Measurements from ENCODE around the gene TRIP6.
"Not testable (repeated sequence)": the region's sequence is repeated elsewhere in the genome, so short reads cannot be mapped to it uniquely, and the experiment has no call there.

The TRIP6 gene

GRCh38 chr7:100847360-100847759 lies 19.8 kb upstream of the TRIP6 start:
- Histone ChIP-seq H3K36me3 (ENCODE audit: insufficient read depth, low read length) (no peaks in the 10 kb centered on the region), H3K9ac (ENCODE audit: low read depth, low read length) (no peak overlapping the region), H3K4me2 (ENCODE audit: low read length) (no peak overlapping the region), H3K9me3 (replicated peaks; ENCODE audit: low read length) (no peaks in the 10 kb centered on the region), H3K4me3 (ENCODE audit: low read length) (no peak overlapping the region), H3K27me3 (ENCODE audit: control insufficient read depth, insufficient read depth, low read length) (no peaks in the 10 kb centered on the region), H3K4me1 (ENCODE audit: control insufficient read depth, insufficient read depth, low read length) (peaks cover 3% of the 10 kb centered on the region)

GRCh38 chr7:100852048-100852872 lies 14.9 kb upstream of the TRIP6 start, which contains the start of gene SLC12A9:
Gene SLC12A9, plus strand, starts transcription at chr7:100852713. Its CDS starts 1,485 bp downstream, at chr7:100854198.
- Histone ChIP-seq H3K27me3 (ENCODE audit: control insufficient read depth, insufficient read depth, low read length) (no peaks in the 10 kb centered on the region), H3K36me3 (ENCODE audit: insufficient read depth, low read length) (no peaks in the 10 kb centered on the region), H3K9ac (ENCODE audit: low read depth, low read length) (peak within 1 kb of the TSS; percentile 88), H3K4me1 (ENCODE audit: control insufficient read depth, insufficient read depth, low read length) (peaks cover 7% of the 10 kb centered on the region), H3K4me2 (ENCODE audit: low read length) (peak within 1 kb of the TSS; percentile 98), H3K9me3 (replicated peaks; ENCODE audit: low read length) (no peaks in the 10 kb centered on the region), H3K4me3 (ENCODE audit: low read length) (peak within 1 kb of the TSS; percentile 96)

GRCh38 chr7:100854146-100854895 lies 12.9 kb upstream of the TRIP6 start:
- H3K27me3 ChIP-seq (ENCODE audit: control insufficient read depth, insufficient read depth, low read length) = no peaks in the 10 kb centered on the region
- H3K4me2 ChIP-seq (ENCODE audit: low read length) = no peak overlapping the region
- H3K36me3 ChIP-seq (ENCODE audit: insufficient read depth, low read length) = peaks cover 4% of the 10 kb centered on the region
- no peak overlapping the region for H3K9ac ChIP-seq (ENCODE audit: low read depth, low read length)
- H3K4me3 ChIP-seq (ENCODE audit: low read length) = no peak overlapping the region
- H3K9me3 ChIP-seq (replicated peaks; ENCODE audit: low read length) = no peaks in the 10 kb centered on the region
- H3K4me1 ChIP-seq (ENCODE audit: control insufficient read depth, insufficient read depth, low read length) = peaks cover 7% of the 10 kb centered on the region

GRCh38 chr7:100854899-100855298 lies 12.3 kb upstream of the TRIP6 start:
- H3K27me3 ChIP-seq (ENCODE audit: control insufficient read depth, insufficient read depth, low read length); H3K9me3 ChIP-seq (replicated peaks; ENCODE audit: low read length); H3K4me3 ChIP-seq (ENCODE audit: low read length); H3K9ac ChIP-seq (ENCODE audit: low read depth, low read length); H3K4me1 ChIP-seq (ENCODE audit: control insufficient read depth, insufficient read depth, low read length); H3K36me3 ChIP-seq (ENCODE audit: insufficient read depth, low read length); H3K4me2 ChIP-seq (ENCODE audit: low read length): not testable (repeated sequence)

- no peaks in the 10 kb centered on the region for H3K9me3 ChIP-seq (replicated peaks; ENCODE audit: low read length)
- peaks cover 11% of the 10 kb centered on the region for H3K36me3 ChIP-seq (ENCODE audit: insufficient read depth, low read length)
- peaks cover 7% of the 10 kb centered on the region for H3K4me1 ChIP-seq (ENCODE audit: control insufficient read depth, insufficient read depth, low read length)
- no peaks in the 10 kb centered on the region for H3K27me3 ChIP-seq (ENCODE audit: control insufficient read depth, insufficient read depth, low read length)
- no peak overlapping the region for H3K9ac ChIP-seq (ENCODE audit: low read depth, low read length)
- H3K4me2 ChIP-seq (ENCODE audit: low read length) = no peak overlapping the region
- no peak overlapping the region for H3K4me3 ChIP-seq (ENCODE audit: low read length)
Measured at GRCh38 chr7:100855515-100855914, 11.7 kb upstream of the TRIP6 start.

- Histone ChIP-seq H3K9me3 (replicated peaks; ENCODE audit: low read length) (no peaks in the 10 kb centered on the region), H3K4me3 (ENCODE audit: low read length) (no peak overlapping the region), H3K4me1 (ENCODE audit: control insufficient read depth, insufficient read depth, low read length) (peaks cover 7% of the 10 kb centered on the region), H3K9ac (ENCODE audit: low read depth, low read length) (no peak overlapping the region), H3K4me2 (ENCODE audit: low read length) (no peak overlapping the region), H3K36me3 (ENCODE audit: insufficient read depth, low read length) (peaks cover 20% of the 10 kb centered on the region), H3K27me3 (ENCODE audit: control insufficient read depth, insufficient read depth, low read length) (no peaks in the 10 kb centered on the region)
Measured at GRCh38 chr7:100856871-100857282, 10.3 kb upstream of the TRIP6 start.

- Histone ChIP-seq H3K4me2 (ENCODE audit: low read length) (no peak overlapping the region), H3K36me3 (ENCODE audit: insufficient read depth, low read length) (peaks cover 24% of the 10 kb centered on the region), H3K9ac (ENCODE audit: low read depth, low read length) (no peak overlapping the region), H3K4me1 (ENCODE audit: control insufficient read depth, insufficient read depth, low read length) (no peaks in the 10 kb centered on the region), H3K4me3 (ENCODE audit: low read length) (no peak overlapping the region), H3K27me3 (ENCODE audit: control insufficient read depth, insufficient read depth, low read length) (no peaks in the 10 kb centered on the region), H3K9me3 (replicated peaks; ENCODE audit: low read length) (no peaks in the 10 kb centered on the region)
Measured at GRCh38 chr7:100859856-100860255, 7.3 kb upstream of the TRIP6 start.

GRCh38 chr7:100860702-100861615 lies 6.2 kb upstream of the TRIP6 start:
- Histone ChIP-seq H3K9me3 (replicated peaks; ENCODE audit: low read length) (no peaks in the 10 kb centered on the region), H3K4me3 (ENCODE audit: low read length) (no peak overlapping the region), H3K9ac (ENCODE audit: low read depth, low read length) (no peak overlapping the region), H3K27me3 (ENCODE audit: control insufficient read depth, insufficient read depth, low read length) (no peaks in the 10 kb centered on the region), H3K36me3 (ENCODE audit: insufficient read depth, low read length) (peaks cover 24% of the 10 kb centered on the region), H3K4me2 (ENCODE audit: low read length) (no peak overlapping the region), H3K4me1 (ENCODE audit: control insufficient read depth, insufficient read depth, low read length) (peaks cover 6% of the 10 kb centered on the region)

GRCh38 chr7:100861616-100861985 lies 5.6 kb upstream of the TRIP6 start:
- H3K9me3 ChIP-seq (replicated peaks; ENCODE audit: low read length) = no peaks in the 10 kb centered on the region
- no peak overlapping the region for H3K4me2 ChIP-seq (ENCODE audit: low read length)
- peaks cover 13% of the 10 kb centered on the region for H3K4me1 ChIP-seq (ENCODE audit: control insufficient read depth, insufficient read depth, low read length)
- H3K9ac ChIP-seq (ENCODE audit: low read depth, low read length) = no peak overlapping the region
- H3K27me3 ChIP-seq (ENCODE audit: control insufficient read depth, insufficient read depth, low read length) = no peaks in the 10 kb centered on the region
- H3K36me3 ChIP-seq (ENCODE audit: insufficient read depth, low read length) = peaks cover 24% of the 10 kb centered on the region
- no peak overlapping the region for H3K4me3 ChIP-seq (ENCODE audit: low read length)

- Histone ChIP-seq H3K36me3 (ENCODE audit: insufficient read depth, low read length) (peaks cover 31% of the 10 kb centered on the region), H3K9ac (ENCODE audit: low read depth, low read length) (no peak overlapping the region), H3K4me2 (ENCODE audit: low read length) (no peak overlapping the region), H3K27me3 (ENCODE audit: control insufficient read depth, insufficient read depth, low read length) (no peaks in the 10 kb centered on the region), H3K4me1 (ENCODE audit: control insufficient read depth, insufficient read depth, low read length) (peaks cover 21% of the 10 kb centered on the region), H3K4me3 (ENCODE audit: low read length) (no peak overlapping the region), H3K9me3 (replicated peaks; ENCODE audit: low read length) (no peaks in the 10 kb centered on the region)
Measured at GRCh38 chr7:100863406-100863950, 3.7 kb upstream of the TRIP6 start.
